Activated CD4-positive, alpha-beta T cell treated with anti-CD3 and anti-CD28 coated beads, Interleukin-2, Interleukin-4, amounts not matched to agents 100 ng/mL and 50 ng/mL, durations not matched to agents 16 hours and 8 hours (primary cell): ENCODE results near the gene PAK6.
A peak's percentile ranks its signal among the peaks of the same experiment; 100 is the strongest.

Experiments
- DNase-seq: peaks from one replicate; pipeline ENCODE4 v3.0.0-alpha.2; 2020; ENCODE audit warnings: low spot score

Gene PAK6

GRCh38 chr15:40255033-40255432 lies 16.2 kb downstream of the PAK6 start:
- DNase-seq, result no peak

DNA sequence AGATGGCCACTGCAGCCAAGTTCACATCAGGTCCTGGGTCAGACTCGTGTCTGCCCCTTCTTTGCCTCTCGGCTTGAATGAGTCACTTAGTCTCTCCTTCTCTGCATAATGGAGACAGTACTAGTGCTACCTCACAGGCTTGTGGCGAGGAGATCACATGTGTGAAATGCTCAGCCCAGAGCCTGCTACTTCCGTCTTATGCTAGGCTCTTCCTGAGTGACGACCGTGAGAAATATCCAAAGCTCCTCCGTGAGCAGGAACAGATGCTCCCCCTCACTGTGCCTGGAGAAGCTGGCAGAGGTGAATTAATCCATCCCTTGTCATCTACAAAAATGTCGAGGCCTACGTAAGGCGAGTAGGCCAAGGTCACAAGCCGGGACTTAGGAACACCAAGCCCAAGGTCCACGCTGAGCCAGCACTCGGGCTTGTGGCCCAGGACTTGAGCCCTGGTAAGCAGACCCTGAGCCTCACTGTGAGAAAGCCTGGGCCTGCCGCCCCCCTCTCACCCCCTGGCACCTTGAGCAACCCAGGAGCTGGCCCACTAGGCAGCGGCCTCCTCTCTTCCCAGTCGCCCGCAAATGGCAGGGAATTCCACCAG lies 17.9 kb downstream of the PAK6 start:
- no peak for DNase-seq

GRCh38 chr15:40257656-40258450 lies 19.0 kb downstream of the PAK6 start:
- DNase-seq, result no peak

GRCh38 chr15:40258544-40258943 lies 19.7 kb downstream of the PAK6 start:
- no peak for DNase-seq

GRCh38 chr15:40259021-40259420 lies 20.2 kb downstream of the PAK6 start:
- DNase-seq, result no peak

DNA sequence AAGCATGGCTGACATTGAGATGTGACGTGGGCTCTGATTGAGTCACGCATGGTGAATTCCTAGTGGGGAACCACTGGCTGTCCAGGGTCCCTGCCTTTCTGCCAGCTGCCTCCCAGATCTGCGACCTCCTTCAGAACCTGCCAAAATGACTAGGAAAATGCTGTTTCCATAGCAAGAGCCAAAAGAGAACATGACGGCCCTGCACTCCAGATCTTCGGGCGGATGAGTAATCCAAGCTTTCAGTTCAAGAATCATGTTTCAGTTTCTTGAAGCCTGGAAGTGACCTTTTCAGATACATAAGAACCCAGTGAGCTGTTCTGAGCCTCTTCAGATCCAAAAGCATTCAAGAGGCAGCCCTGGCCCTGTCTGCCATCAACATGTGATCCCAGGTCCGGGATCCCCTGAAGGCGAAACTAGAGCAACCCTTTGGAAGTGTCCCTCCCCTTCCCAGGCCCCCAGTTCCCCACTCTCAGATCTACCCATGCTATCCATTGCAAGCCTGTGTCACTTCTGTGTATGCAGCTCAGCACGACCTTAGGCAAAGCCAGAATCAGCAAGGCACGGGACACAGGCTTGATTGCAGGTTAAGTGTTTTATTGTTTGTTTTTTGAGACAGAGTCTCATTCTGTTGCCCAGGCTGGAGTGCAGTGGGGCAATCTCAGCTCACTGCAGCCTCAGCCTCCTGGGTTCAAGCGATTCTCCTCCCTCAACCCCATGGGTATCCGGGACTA lies 24.3 kb downstream of the PAK6 start:
- DNase-seq, result no peak

- no peak for DNase-seq
These were observed 25.7 kb downstream of the PAK6 start for GRCh38 chr15:40264321-40265153.

DNA sequence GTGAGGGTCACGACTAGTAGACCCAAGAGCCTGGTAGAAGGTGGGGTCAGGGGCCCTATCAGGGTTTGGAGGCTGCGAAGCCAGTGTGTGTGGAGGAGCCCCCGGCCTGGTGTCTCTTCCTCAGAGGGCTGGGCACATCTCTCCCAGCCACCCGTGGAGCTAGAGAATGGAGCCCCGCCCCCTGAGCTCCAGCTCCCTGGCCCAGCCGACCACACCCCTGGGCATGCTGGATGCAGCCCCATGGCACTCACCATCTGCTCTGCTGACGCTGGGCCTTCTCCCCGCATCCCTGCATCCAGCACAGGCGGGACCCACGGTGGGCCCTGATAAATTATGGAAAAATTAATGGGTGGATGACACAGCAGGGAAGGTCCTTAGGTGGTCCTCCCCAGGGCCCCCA lies 26.5 kb downstream of the PAK6 start:
- no peak for DNase-seq

GRCh38 chr15:40265875-40266274 lies 27.0 kb downstream of the PAK6 start:
- no peak for DNase-seq

- no peak for DNase-seq
These were observed 28.0 kb downstream of the PAK6 start for GRCh38 chr15:40266828-40267304.

GRCh38 chr15:40267670-40268069 lies 28.8 kb downstream of the PAK6 start:
- DNase-seq, result no peak

DNA sequence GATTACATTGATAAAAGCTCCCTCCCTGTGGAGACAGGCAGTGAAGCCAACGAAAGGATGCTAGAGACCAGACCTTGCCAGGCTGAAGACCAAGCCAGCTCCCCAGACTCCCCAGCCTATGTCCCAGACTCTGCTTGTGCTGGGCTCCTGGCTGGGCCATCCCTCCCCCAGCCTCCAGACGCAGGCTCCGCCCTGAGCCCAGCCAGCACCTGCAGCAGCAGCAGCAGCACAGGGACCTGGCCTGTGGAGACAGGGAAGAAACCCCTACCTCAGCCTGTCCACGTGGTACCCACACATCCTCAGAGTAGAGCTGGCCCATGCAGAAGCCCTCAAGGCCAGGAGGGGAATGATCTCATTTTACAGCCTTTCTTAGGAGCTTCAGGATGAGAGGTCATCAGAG lies 30.7 kb downstream of the PAK6 start:
- no peak for DNase-seq

DNA sequence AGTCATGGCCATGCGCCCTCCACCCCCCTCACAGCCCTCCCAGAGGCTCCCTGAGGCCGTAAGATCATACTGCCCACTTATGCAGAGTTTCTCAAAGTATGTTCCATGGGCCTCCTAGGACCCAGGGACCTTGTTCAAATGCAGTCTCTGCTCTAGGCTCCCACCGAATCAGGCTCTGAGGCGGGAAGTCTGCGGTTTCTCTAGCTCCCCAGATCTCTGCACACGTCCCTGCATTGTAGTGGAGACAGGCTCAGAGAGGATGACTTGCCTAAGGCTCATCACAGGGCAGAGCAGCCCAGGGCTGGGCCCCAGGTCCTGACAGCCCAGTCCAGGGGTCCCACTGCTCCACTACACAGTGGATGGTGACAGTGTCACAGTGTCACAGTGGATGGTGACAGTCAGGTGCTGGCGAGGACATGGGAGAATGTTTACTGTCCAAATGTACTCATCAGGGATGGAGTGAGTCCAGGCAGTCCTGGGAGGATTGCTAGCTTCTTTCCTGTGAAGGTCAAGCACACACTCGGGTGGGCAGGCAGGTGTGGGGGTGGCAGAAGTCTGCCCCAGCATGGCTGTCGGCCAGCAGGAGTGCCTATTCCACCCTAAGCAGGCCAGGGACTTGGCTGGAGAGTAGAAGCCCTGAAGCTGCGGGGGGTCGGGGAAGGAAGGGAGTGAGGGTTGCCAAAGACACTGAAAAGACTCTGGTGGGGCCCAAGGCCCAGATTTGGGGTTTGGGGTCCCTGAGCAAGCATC lies 31.6 kb downstream of the PAK6 start:
- no peak for DNase-seq

DNA sequence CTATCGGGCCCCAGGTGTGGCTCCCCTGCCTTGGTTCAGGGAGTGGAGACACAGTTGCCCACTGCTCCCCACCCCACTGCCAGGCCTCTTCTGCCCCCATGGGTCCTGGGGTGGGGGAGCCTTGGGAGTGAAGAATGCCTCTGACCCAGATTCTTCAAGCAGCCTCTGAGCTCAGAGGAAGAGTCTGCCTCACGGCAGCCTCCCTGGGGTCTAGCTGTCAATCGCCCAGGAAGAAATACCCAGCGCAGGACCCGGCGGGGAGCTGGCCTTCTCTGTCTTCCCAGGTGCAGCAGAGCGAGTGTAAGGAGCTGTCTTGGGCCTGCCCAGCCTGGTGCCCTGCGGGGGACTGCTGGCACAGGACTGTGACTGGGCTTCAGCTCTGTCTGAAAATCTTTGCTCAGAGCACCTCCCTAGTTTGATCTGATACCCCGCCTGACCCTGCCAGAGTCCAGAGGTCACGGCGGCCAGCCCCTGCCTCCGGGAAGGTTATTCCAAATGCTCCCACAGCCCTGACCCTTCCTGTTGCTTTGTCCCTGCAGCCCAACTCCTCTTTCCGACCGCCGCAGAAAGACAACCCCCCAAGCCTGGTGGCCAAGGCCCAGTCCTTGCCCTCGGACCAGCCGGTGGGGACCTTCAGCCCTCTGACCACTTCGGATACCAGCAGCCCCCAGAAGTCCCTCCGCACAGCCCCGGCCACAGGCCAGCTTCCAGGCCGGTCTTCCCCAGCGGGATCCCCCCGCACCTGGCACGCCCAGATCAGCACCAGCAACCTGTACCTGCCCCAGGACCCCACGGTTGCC lies 33.0 kb downstream of the PAK6 start:
- no peak for DNase-seq

GRCh38 chr15:40272485-40273056 lies 33.7 kb downstream of the PAK6 start:
- no peak for DNase-seq

- no peak for DNase-seq
These were observed 34.6 kb downstream of the PAK6 start for GRCh38 chr15:40273428-40273827.

- peak; percentile 87 for DNase-seq
These were observed 35.7 kb downstream of the PAK6 start for GRCh38 chr15:40274350-40275274.

DNA sequence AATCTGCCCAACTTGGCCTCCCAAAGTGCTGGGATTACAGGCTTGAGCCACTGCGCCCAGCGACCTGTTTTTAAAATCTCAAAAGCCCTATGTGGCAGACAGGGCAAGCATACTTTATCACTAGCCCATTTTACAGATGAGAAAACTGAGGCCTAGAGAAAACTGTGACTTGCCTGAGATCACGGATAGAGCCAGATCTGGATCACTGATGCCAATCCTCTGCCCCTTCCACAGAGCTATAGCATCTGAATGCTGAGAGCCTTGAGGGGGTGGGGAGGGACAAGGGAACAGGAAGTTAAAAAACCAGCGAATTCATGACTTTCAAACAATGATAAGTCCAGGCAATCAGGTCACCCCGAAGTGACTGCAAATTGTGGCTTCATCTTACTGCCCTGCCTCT lies 36.7 kb downstream of the PAK6 start:
- no peak for DNase-seq

DNA sequence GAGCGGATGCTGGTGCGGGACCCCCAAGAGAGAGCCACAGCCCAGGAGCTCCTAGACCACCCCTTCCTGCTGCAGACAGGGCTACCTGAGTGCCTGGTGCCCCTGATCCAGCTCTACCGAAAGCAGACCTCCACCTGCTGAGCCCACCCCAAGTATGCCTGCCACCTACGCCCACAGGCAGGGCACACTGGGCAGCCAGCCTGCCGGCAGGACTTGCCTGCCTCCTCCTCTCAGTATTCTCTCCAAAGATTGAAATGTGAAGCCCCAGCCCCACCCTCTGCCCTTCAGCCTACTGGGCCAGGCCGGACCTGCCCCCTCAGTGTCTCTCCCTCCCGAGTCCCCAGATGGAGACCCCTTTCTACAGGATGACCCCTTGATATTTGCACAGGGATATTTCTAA lies 37.1 kb downstream of the PAK6 start:
- no peak for DNase-seq
